Ecto neural progenitor cell (in vitro differentiated cells): ENCODE data around the gene RASSF9.

ENCODE experiments used
- DNase-seq: peaks from one replicate; pipeline ENCODE4 v3.0.0-alpha.2; 2018; ENCODE audit warnings: low spot score

RASSF9 gene

DNA sequence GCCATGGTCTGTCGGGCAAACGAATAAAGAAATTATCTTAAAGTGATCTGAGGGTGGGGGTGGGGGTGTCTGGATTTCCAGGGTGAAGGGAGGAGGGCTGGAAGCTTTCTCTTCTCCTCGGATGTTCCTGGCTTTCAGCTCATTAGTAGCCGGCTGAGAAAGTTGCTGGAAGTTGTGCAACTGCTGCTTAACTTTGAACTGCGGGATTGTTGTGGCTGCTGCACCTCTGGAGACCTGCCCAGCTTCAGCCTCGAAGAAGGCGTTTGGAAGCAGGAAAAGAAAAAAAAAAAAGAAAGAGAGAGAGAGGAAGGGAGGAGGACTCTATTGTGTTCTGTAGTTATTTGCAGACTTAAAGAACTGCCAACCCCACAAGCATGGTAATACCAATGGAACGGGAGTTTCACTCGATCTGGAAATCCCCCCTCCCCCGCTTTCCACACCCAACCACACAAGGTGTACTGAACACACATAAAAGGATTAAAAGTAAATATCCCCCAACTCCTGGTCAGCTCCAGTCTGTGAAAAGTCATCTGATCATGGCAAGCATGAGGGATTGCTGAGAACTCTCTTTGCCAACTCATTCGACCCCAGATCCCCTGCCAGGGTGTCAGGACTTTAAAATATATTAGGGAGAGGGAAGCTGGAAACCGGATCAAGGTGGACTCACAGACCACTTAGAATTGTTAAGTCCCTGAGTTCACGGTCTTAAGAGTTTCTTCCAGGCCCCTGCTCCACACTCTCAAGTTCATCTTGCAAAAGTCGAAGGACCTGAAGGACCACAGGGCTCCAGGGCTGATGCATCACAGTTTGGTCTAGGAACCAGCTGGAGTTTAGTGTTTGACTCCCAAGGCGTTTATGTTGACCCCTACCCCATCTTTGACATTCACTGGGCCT lies at the start of gene RASSF9:
RASSF9 (minus strand) TSS at position 213 of the 894 bp plus-strand sequence; CDS start at position 5, 208 bp downstream.
- DNase-seq, result no peak

DNA sequence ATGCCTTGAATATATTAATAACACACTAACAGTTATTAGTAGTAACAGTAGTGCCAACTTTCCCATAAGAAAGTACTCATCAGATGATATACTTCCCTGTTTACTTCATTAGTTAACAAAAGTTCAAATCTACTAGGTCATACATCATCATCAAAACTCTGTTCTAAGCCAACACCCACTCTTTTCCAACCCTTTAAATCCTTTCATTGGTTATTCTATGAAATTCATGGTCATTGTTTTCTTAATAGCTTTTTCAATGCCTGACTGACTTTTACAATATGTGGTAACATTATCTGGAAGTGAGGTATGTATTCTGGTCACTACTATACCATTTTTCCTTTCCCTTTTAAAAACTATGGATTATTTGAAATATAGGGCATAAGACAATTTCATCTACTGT lies 47.6 kb upstream of the RASSF9 start:
- no peak for DNase-seq

DNA sequence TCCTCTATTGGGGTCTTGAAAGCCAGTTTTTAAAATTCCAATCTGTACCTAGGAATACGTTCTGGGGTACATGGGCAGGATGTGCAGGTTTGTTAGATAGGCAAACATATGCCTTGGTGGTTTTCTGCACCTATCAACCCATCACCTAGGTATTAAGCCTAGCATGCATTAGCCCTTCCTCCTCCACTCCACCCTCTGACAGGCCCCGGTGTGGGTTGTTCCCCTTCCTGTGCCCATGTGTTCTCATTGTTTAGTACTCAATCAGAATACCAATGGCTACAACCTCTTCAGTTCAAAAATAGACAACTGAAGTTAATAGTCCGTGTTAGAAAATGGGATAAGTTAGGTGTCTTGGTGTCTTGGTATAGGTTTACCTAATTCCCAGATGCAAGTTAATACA lies 41.2 kb upstream of the RASSF9 start:
- DNase-seq, result no peak

DNA sequence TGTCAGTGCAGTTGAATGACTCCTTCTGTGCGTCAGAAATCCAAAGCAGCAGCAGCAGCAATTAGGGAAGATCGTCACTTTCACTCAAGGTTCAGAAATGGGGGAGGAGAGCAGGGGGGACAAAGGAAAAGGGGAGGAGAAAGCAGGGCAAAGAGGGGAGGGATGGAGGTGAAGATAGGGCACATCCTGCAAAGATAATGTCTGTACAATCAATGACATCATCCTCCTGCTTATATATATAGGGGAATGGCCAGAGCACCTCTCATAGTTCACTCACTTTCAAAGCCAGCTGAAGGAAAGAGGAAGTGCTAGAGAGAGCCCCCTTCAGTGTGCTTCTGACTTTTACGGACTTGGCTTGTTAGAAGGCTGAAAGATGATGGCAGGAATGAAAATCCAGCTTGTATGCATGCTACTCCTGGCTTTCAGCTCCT lies 37.8 kb upstream of the RASSF9 start, which contains the start of gene NTS:
NTS (plus strand) TSS at position 265 of the 431 bp plus-strand sequence; CDS start at position 374, 109 bp downstream.
- no peak for DNase-seq

DNA sequence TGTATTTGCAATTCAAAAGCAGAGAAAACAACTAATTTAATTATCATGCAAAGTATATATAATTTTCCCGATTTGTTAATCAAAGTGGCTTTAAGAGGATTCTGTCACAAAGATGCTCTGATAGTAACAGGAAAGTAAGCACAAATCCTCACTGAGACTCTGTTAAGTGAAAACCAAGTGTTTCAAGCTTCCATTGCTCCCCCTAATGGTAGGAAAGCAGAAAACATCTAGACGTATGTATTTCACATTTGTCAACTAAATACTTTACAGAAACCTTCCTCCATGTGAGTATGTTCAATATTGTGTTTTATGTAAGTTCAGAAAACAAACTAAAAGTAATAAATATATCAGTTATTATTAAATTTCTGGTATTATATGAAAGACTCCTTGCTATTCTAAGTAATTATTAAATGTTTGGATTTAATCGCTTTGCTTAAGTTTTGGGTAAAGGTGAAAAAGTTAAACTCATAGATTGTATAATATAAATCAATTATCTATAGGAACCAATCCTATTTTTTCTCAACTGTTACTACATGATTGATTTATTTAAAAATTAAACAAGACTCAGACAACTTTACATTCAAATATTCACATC lies 36.4 kb upstream of the RASSF9 start:
- no peak for DNase-seq

DNA sequence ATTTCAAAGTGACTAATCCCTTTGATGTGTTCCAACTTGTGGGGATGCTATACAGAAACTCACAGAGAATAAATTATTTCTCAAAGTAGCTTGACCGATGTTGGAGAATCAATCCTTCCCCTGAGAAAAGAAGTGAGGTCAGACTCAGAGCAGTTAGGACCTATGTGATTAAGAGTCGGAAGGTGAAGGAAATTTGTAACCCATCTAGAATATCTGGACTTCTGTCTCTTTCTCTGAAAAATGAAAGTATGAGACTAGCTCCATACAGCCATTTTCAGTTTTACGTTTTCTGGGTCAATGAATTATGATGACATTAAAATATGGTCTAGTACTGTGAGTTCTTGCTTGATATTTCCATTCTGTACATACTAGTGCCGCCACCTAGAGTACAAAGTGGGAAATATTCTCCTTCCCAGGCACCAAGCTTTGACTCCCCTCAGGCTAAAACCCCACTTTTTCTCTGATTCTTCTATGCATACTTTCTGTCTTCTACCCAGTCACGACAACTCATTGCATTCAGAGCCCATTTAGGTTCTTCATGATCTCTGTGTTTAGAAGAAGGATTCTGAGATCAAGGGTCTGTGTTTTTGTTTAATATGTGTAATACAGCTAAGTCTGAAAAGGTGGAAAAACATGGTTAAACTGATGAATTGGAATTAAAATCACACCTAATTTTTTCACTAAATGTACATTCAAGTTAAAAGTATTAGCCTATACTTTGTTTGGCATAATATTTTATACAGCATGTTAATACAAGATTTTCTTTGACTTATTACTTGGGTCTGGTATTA lies 31.0 kb upstream of the RASSF9 start:
- no peak for DNase-seq

DNA sequence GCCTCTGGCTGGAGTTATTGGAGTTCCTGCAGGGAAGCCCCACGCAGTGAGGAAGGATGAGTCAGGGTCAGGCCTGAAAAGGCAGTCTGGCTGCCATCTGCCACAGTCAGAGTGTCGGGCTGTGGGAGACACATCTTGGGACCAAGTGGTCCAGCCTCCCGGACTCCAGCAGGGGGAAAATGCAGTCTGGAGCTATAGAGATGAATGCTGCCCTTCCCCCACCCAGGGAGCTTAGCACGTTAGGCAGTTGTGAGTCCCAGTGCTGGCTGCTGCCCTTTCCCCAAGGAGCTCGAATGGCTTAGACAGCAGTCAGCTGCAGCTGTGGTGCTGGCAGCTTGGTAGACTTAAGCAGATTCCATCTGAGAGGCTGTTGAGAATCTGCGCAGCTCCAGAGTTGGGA lies 29.7 kb upstream of the RASSF9 start:
- DNase-seq, result peak; percentile 61

DNA sequence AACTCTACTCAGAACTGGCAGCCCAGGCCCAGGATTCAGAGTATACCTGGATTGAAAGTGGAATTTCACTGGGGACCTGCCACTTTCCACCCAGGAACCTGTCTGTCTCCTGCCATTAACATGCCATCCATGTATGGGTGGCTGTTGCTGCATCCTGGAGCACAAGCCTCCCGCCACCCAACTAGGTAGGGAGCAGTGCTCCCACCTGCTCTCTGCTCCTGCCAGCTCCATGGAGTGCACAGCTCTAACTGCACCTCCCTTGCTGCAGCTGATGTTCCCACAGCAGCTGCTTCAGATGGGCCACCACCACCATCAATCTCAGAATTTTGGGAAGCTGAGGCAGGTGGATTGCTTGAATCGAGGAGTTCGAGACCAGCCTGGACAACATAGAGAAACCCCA lies 20.8 kb upstream of the RASSF9 start:
- DNase-seq, result no peak

DNA sequence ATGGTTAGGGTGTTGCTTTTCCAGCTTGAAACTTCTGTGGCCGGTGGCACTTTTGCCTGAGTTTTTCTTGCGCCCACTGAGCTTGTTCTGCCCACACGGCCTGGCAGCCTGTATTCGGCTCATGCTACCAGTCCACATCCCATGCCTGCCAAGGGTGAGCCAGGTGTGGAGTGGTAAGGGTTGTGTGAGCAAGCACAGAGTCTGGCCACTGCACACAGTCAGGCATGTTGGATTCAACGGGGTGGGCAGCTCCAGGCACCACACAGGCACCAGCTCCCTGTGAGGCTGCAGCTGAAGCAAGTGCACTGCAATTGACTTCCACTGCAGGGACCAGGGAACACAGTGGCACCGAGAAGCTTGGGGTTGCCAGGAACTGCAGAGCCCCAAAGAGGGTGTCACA lies 19.1 kb upstream of the RASSF9 start:
- DNase-seq, result no peak

DNA sequence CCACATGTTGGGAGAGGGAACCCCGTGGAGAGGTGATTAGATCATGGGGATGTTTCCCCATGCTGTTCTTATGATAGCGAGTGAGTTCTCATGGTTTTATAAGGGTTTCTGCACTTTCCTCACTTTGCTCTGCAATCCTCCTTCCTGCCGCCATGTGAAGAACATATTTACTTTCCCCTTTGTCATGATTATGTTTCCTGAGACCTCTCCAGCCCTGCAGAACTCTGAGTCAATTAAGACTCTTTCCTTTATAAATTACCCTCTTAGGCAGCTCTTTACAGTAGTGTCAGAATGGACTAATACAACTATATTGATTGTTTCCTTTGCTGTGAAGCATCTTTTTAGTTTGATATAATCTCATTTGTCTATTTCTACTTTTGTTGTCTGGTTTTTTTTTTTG lies 13.1 kb upstream of the RASSF9 start:
- DNase-seq, result no peak

DNA sequence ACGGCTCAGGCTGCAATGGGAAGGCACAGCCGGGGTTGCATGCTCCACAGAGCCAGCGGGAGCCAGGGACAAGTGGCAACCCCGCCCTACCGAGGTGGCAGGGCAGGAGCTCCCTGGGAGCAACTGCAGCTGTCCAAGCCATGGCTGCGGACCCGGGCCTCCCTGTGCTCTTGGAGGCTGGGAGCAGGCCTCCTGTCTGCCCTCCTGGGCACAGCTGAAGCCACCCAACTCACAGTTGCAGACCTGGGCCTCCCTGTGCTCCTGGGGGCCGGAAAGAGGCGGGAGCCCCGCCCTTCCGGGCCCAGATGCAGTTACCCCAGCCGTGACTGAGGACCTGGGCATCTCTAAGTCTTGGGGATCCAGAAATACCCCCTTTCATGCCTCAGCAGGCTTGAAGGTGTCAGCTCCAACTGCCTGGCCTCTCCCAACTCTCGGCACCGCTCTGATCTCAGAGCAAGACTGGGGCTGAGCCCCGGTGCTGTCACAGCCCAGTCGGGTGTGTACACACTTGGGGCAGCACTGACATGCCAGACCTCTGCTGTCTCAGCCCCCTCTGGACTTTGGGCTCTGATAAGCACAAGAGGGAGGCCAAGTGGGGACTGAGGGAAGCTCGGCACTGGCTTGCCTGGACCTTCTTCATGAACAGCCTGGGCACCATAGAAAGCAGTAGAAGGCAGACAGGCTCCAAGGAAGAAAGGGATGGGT lies 7.5 kb upstream of the RASSF9 start:
- no peak for DNase-seq

DNA sequence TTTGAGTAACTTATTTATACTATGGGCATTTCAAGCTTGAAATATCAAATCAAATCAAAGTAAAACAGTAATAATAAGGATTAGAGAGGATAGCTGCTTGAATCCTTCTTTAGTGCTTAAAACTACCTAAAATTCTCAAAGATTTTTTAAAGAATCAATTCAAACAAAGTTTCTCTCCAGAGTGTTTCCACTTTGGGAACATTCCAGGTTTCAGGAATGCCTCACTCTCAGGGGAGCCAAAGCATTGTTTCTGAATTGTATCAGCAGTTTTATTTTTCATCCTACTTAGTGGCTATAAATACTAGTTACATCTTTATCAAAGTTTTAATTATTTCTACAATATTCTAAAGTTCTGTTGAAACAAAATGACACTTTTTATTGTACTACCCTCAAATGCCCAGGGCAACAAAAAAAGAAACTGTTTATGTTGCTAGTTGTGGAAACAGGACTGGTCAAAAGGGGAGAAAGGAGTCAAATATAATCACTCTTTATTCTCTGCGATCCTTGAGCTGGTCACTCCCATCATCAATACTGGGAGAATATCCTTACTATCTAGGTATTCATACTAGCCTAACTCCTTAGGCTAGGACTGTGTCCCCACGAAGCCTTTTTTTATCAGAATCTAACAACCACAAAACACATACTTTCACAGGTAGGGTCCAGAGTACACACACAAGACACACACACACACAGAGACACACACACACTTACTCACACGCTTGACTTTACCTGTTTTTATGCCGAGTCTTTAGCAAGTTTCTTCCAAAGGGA lies 598 bp downstream of the RASSF9 start:
- no peak for DNase-seq

DNA sequence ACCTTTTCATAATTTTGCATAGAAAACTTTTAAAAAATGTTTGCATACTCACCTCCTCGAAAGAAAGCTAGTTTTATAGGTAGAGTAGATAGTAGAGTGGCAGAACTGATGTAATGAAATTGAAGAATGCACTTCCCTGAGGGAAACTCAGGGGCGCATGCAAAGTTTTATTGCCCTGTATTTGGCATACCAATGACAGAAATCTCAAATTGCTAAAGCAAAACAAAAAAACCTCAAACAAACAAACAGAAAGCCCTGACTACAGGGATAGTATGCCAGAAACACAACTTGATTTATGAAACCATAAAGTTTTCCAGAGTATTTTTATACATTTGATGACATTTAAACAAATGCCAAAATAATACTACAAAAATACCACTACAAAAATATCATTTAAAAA lies 1.8 kb downstream of the RASSF9 start:
- DNase-seq, result no peak

DNA sequence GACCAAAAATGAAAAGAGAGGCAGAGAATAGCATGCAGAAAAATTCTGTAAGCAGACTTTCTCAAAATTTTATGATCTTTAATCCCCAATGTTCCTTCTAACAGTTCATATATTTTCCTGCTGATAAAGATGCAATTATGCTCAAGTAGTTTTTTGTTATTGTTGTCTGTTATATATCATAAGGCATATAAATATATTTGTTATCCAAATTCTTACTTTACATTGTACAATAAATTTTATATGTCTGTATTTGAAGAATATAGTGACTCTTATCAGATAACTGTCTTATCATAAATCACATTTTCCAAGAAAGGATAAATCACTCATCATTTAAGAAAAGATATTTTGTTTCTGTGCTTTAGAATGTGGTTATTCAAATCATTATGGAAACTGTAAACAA lies 2.6 kb downstream of the RASSF9 start:
- DNase-seq, result no peak

DNA sequence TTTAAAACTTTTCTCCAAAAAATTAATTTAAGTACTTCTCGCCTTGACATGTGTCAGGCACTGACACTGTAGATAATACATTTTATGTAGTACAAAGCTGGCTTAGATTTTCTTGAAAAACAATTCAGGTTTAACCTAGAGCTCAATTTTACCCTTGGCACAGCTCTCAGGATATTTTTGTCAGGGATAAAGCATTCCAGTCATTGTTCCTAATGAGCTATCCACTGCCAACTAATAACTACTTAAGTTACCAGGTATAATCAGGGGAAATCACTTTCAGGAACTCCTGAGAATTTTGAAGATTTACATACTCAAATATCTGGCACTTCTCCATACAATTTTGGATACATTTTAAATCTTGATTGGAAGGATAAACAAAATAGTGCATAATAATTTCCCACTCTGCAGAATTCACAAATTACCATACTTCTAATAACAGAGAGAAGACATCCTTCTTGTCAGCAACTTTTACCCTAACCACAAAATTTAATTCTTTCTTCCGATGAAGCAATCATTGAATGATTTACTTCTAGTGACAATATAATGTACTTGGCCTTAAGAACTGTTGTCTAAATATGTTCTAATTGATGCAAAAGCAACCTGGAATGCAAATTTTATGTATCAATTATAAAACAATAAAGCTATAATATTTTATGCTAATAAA lies 4.8 kb downstream of the RASSF9 start:
- no peak for DNase-seq

DNA sequence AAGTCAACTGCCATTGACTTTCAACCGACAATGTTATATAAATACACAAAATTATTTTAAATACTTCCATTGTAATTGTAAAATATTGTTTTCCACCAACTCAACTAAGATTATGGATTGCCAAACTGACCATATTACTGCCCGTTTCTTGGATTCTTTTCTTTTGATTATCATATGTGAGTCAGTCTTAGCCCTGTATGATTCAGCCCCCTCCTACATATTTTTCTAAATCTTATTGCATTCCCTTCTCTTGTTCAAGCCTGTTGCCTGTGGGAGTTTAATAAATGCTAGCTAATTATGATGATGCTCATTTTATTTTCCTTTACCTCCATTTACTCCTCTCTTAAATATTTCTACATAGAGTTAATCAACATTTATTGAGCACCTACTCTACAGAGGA lies 6.8 kb downstream of the RASSF9 start:
- DNase-seq, result no peak

DNA sequence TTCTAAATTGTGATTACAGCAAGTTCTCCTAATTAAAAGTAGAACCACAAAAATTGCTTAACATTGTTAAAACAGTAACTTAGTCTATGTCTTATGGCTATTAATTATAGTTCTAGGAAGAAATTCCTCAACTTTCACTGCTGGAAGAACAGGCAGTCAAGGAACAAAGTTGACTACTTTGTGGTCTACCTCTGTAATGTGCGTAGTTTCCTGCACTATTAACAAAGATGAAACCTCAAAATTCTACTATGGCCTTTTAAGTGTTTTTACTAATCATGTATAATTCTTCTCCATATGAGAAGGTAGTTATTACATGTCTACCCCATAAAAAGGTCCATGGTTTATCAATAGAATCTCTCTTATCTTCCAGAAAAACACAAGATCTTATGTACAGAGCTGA lies 7.6 kb downstream of the RASSF9 start:
- DNase-seq, result no peak

DNA sequence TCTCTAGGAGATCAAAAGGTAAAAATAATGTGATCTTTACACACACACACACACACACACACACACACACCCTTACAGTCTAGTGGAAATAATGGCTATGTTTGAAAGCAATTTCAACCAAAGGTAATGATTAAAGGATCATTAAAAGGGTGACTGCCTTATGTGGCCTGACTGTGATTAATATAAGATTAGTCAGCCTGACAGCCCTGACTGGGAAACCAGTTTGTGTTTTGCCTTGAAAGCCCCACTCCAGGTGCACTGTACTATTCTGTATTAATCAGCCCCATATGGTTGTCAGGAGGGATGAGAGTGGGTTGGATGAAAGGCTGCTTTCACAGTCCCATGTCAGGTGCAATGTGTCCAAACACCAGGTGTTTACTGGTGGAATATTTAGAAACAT lies 10.5 kb downstream of the RASSF9 start:
- no peak for DNase-seq

DNA sequence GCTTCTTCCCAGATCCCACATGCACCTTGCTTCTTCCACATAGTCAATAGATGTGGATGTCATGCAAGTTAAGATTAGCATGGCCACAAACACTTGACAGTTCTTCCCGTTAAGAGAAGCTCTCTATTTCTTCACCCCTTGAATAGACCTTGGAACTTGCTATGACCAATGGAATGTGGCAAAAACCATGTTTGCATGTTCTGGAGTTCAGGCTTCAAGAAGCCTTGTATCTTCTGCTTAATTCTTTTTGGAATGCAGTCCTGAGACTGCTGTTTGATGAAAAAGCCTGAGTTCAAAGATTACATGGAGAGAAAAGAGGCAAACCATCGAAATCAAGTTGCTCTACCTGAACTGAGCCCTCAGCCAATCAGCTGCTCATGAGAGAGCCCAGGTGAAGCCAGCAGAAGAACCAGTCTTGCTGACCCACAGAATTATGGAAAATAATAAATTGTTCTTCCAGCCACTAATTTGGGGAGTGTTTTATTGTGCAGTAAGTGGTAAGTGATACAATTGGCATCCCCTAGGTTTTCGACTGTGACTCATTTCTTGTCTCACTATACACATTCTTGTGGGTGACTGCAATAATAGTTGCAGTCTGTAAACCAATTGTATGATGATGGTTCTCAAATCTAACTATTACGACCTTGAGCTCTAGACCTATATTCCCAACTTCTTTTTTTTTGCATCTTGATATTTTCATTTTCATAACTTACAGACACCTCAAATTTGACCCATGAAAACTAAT lies 12.6 kb downstream of the RASSF9 start:
- DNase-seq, result no peak

DNA sequence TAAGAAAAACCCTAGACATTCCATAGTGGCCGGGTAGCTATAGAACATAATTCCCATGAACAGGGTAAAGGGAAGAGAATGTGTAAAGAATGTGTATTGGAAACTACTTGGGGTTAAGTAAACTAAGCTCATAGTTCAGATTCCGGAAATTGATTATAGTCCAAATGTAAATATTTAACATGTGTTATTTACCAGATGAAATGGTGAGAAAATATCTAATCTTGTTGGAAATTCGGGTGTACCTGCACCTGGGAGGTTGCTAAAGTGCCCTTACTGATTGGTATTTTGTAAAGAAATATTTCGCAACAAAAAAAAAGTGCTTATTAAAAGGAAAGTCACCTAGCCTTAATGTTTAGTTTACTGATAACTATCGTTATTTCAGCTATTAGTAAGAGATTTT lies 14.4 kb downstream of the RASSF9 start:
- no peak for DNase-seq
